Smooth muscle cell (in vitro differentiated cells): ENCODE results near the gene COL11A1. TPM values are rescaled to one million over a fixed set of nuclear protein-coding genes. Genes with fewer than 3 reads are reported as not detected.

Experiments used
- DNase-seq: peaks from one replicate; lab custom pipeline; 2025; ENCODE audit not compliant: unreplicated experiment; lab: John Stamatoyannopoulos, UW
- H2AFZ ChIP-seq: fragments of 200-600 bp; sonication (generic); 2 replicates; pipeline ENCODE4 v1.6.0; 2016; ENCODE audit warnings: antibody characterized with exemption, low read depth, mild to moderate bottlenecking
- H3F3A ChIP-seq: fragments of 200-600 bp; sonication (generic); 2 replicates; pipeline ENCODE4 v1.6.0; 2017; ENCODE audit warnings: antibody characterized with exemption, low read depth
- H3K27ac ChIP-seq: fragments of 200-600 bp; sonication (generic); 2 replicates; pipeline ENCODE4 v1.5.1; 2016; ENCODE audit warnings: low read depth, mild to moderate bottlenecking
- H3K27me3 ChIP-seq: fragments of 200-600 bp; sonication (generic); 2 replicates; pipeline ENCODE4 v1.6.1; 2016; ENCODE audit warnings: low read depth, mild to moderate bottlenecking
- H3K36me3 ChIP-seq: fragments of 200-600 bp; sonication (generic); 2 replicates; pipeline ENCODE4 v1.5.1; 2016; ENCODE audit warnings: low read depth
- H3K4me1 ChIP-seq: fragments of 200-600 bp; sonication (generic); 2 replicates; pipeline ENCODE4 v1.5.1; 2016; ENCODE audit warnings: low read depth
- H3K4me2 ChIP-seq: fragments of 200-600 bp; sonication (generic); 2 replicates; pipeline ENCODE4 v1.6.0; 2016; ENCODE audit warnings: mild to moderate bottlenecking
- H3K4me3 ChIP-seq: fragments of 200-600 bp; sonication (generic); 2 replicates; pipeline ENCODE4 v1.5.1; 2016; ENCODE audit warnings: mild to moderate bottlenecking
- H3K79me2 ChIP-seq: fragments of 200-600 bp; sonication (generic); 2 replicates; pipeline ENCODE4 v1.6.0; 2016; ENCODE audit warnings: low read depth, mild to moderate bottlenecking
- H3K9ac ChIP-seq: fragments of 200-600 bp; sonication (generic); 2 replicates; pipeline ENCODE4 v1.6.0; 2016; ENCODE audit warnings: low read depth
- H3K9me3 ChIP-seq: fragments of 200-600 bp; sonication (generic); replicated peaks from 2 replicates; pipeline ENCODE4 v1.5.1; 2016; ENCODE audit warnings: low read depth
- H4K20me1 ChIP-seq: fragments of 200-600 bp; sonication (generic); 2 replicates; pipeline ENCODE4 v1.6.0; 2016; ENCODE audit warnings: low read depth
- WGBS: methylation state at CpG from one replicate; pipeline ENCODE4 v1.1.7; 2016; ENCODE audit warnings: low lambda C conversion rate; 5-methylcytosine and 5-hydroxymethylcytosine counted together
- polyA plus RNA-seq: library from polyadenylated mRNA; unstranded; fragments of >200 nt; fragmentation: Nextera tagmentation; extraction: Ambion mirVana; gene quantifications from 2 replicates; pipeline ENCODE4 v1.2.1, GENCODE V29; 2016
- total RNA-seq: library from RNA; depleted of rRNA; stranded (reverse); fragments of >200 nt; gene quantifications from 2 replicates; pipeline ENCODE4 v1.2.3, GENCODE V29; 2014
- TF ChIP-seq, protein P1 (sequence below): fragments of 200-600 bp; sonication (generic); IDR thresholded peaks from 2 replicates; pipeline ENCODE4 v1.5.1; 2017; ENCODE audit warnings: borderline replicate concordance, mild to moderate bottlenecking, antibody characterized with exemption; ENCODE audit not compliant: insufficient read depth, poor library complexity, severe bottlenecking

The COL11A1 gene
- total and polyA plus RNA-seq, 2 experiments from 2014 or later, result 155 to 236 TPM

DNA sequence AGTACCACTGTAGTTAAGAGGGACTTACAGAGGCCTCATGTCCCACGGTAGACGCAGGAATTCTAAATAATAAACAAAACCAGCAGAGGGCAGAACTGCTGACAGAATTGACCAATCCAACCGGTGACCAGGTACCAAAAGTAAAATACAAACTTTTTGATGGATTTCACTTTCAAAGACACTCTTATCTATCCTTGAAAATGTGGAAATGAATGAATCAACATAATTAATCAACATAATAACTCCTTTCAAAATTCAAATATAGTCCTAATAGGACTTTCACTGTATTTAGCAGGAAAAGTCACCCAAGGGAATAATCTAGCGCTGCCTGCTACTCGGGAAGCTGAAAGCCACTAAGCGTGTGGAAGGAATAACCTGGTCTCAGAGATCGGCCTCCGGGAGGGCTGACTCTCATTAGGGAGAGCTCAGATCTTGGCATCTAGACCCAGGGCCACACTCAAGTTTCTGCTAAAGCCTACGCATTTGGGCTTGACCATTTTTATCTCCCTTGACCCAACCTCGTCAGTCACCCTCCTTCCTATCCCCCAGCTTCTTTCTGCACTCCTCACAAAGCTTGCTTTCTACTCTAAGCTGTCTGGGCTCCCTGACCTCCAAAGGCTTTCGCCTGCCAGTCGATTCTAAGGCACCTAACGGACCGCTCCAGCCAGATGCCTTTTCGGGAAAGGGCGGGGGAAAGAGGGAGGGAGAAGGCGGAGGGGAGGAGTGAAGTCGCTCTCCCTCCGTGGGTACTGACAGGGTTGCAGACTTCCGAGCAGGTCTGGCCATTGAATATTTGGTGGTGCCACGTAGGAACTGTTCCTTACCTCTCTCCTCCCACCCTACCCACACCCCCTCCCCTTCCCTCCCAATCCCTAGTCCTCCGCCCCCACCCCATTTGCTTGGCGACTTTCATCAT lies 1.6 kb downstream of the COL11A1 start:
- H2AFZ ChIP-seq, result peak overlapping the region; percentile 95
- peaks cover 47% of the 10 kb centered on the region for H3K4me1 ChIP-seq
- no peak for DNase-seq
- peaks cover 45% of the 10 kb centered on the region for H4K20me1 ChIP-seq
- no peaks in the 10 kb centered on the region for H3K9me3 ChIP-seq
- peak overlapping the region; percentile 87 for H3K4me2 ChIP-seq
- TF ChIP-seq, protein P1, sequence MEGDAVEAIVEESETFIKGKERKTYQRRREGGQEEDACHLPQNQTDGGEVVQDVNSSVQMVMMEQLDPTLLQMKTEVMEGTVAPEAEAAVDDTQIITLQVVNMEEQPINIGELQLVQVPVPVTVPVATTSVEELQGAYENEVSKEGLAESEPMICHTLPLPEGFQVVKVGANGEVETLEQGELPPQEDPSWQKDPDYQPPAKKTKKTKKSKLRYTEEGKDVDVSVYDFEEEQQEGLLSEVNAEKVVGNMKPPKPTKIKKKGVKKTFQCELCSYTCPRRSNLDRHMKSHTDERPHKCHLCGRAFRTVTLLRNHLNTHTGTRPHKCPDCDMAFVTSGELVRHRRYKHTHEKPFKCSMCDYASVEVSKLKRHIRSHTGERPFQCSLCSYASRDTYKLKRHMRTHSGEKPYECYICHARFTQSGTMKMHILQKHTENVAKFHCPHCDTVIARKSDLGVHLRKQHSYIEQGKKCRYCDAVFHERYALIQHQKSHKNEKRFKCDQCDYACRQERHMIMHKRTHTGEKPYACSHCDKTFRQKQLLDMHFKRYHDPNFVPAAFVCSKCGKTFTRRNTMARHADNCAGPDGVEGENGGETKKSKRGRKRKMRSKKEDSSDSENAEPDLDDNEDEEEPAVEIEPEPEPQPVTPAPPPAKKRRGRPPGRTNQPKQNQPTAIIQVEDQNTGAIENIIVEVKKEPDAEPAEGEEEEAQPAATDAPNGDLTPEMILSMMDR, result peak; percentile 62
- no peaks in the 10 kb centered on the region for H3K36me3 ChIP-seq
- H3K4me3 ChIP-seq, result peak overlapping the region; percentile 61
- no peaks in the 10 kb centered on the region for H3K27me3 ChIP-seq
- H3K27ac ChIP-seq, result no peak overlapping the region
- H3K9ac ChIP-seq, result peak overlapping the region; percentile 68
- H3K79me2 ChIP-seq, result peaks cover 46% of the 10 kb centered on the region
- H3F3A ChIP-seq, result peaks cover 4% of the 10 kb centered on the region
- 3% methylated on average over 20 of the region's 23 CpGs for WGBS

DNA sequence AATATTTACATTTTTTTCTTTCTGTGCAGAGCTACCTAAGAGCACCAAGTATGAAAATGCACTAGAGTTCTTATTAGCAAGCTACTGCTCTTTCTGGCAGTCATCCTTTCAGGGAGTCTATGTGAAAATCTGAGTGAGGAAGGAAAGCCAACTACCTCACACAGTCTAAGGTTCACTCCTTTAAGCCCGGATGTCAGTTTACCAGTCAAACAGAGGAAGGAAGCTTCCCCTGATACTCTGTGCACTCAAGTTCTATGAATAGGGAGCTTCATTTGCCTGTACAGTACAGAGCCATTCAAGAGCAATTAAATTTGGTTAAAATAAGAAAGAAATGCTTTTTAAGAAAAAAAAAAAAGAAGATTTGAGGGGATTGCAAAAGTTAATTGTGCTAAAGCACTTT lies 6.9 kb downstream of the COL11A1 start:
- no peaks in the 10 kb centered on the region for H3F3A ChIP-seq
- no peak overlapping the region for H2AFZ ChIP-seq
- TF ChIP-seq, protein P1, result no peak
- DNase-seq, result no peak
- H3K79me2 ChIP-seq, result peaks cover 89% of the 10 kb centered on the region
- no peak overlapping the region for H3K27ac ChIP-seq
- H3K4me1 ChIP-seq, result peaks cover 28% of the 10 kb centered on the region
- H3K27me3 ChIP-seq, result no peaks in the 10 kb centered on the region
- H3K9ac ChIP-seq, result no peak overlapping the region
- no peaks in the 10 kb centered on the region for H3K36me3 ChIP-seq
- no peaks in the 10 kb centered on the region for H3K9me3 ChIP-seq
- WGBS, result 91% methylated on average over 1 of the region's 1 CpG
- peaks cover 98% of the 10 kb centered on the region for H4K20me1 ChIP-seq
- H3K4me3 ChIP-seq, result no peak overlapping the region
- no peak overlapping the region for H3K4me2 ChIP-seq

DNA sequence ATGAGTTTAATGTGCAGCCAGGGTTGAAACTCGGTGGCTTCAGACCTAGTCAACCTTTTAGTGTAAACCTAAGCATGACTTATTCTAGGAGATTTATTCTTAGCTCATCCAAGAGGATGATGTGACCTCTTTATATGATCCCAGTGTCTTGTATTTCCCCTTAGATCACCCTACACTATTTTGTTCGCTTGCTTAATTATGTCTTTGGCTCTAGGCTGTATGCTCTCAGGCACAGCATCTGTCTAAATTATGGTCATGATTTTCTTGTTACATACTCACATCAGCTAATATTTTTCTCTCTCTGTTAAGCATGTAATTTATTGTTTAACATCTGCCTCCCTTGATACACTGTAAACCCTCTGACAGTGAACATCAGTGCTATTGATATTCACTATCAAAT lies 19.1 kb downstream of the COL11A1 start:
- Histone ChIP-seq H3K4me1 (no peaks in the 10 kb centered on the region), H3K4me2 (no peak overlapping the region), H3K79me2 (peaks cover 31% of the 10 kb centered on the region), H3K9ac (no peak overlapping the region), H3K36me3 (no peaks in the 10 kb centered on the region), H3K27ac (no peak overlapping the region), H2AFZ (no peak overlapping the region), H3F3A (no peaks in the 10 kb centered on the region), H3K4me3 (no peak overlapping the region), H3K27me3 (no peaks in the 10 kb centered on the region), H4K20me1 (peaks cover 97% of the 10 kb centered on the region), H3K9me3 (no peaks in the 10 kb centered on the region)
- DNase-seq, result no peak
- 97% methylated on average over 2 of the region's 2 CpGs for WGBS
- TF ChIP-seq, protein P1, result no peak
